Measurements from ENCODE around the gene TMEM119. TPM values are rescaled to one million over a fixed set of nuclear protein-coding genes. Genes with fewer than 3 reads are reported as not detected.

TMEM119 gene
- total and polyA plus RNA-seq, 2 of the 13 experiments (the other 11 are each of a cell fraction or from before 2014, with no cell fraction given) = not detected

DNA sequence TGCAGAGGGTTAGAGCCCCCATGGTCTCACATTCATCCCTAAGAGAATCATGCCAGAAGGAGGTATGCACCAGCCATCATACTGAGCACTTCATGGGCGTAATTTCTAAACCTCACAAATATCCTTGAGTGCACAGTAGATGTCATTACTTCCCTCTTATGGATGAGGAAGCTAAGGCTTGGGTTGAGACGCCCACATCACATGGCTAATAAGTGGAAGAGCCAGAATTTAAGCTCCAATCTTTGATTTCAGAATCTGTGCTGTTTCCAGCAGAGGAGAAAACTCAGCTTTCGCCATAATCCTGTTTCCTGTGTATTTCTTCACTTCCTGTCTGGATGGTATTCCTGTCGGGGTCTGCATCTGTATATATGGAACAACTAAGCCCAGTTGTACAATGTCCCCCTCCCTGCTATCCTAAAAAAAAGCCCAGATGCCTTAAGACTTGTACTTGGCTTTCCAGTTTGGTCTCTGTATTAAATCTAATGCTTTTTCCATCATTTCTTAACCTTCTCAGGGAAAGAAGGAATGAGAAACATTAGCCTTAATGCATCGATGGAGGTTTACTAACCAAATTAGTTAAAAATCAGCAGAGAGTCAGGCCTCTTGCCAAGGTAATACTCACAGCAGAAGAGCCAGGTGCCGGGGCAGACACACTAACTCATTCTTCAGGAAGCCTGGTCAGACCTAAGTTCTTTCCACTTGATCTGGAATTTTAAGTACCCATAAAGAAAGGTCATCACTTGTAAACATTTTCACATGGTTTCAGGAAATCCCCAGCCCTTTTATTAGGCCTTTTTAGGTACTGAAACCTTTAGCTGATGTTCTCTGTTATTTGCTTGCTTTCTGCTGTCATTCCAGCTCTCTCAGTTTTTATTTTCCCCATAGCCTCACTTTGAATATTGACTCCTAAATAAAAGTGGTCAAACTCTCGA is 30.2 kb downstream of the TMEM119 start:
- DNase-seq (ENCODE audit: low spot score) = no peak
- POLR2A ChIA-PET = no interaction called here
- Histone ChIP-seq H3K4me2 (ENCODE audit: low read depth, low read length) (no peak overlapping the region), H3K36me3 (replicated peaks in 1 of 2; ENCODE audit: control insufficient read depth in 1 of 2, insufficient read depth in 2 of 2, low read length in 2 of 2) (peaks cover 20 to 55% of the 10 kb centered on the region in 2 experiments), H3K27me3 (ENCODE audit: control insufficient read depth in 1 of 2, insufficient read depth in 2 of 2, low read length in 2 of 2) (no peaks in the 10 kb centered on the region; a peak in 2 of 5 replicates), H3K4me1 (ENCODE audit: insufficient read depth, low read length) (peaks cover 7% of the 10 kb centered on the region), H3K27ac (ENCODE audit: extremely low read length, insufficient read depth, low read length) (no peak overlapping the region), H2AFZ (ENCODE audit: low read length) (no peak overlapping the region), H3K9ac (ENCODE audit: insufficient read depth, low read depth, low read length) (no peak overlapping the region), H3K79me2 (ENCODE audit: insufficient read depth, low read length) (peaks cover 16% of the 10 kb centered on the region), H3K4me3 (replicated peaks in 1 of 3; ENCODE audit: insufficient read depth in 1 of 3, low read depth in 2 of 3, low read length in 3 of 3) (no peak overlapping the region), H3K9me3 (ENCODE audit: low read length) (no peaks in the 10 kb centered on the region), H4K20me1 (ENCODE audit: insufficient read depth, low read length) (no peaks in the 10 kb centered on the region; the same call in 1 of the 2 replicates)
- no TSS peak for BruUV-seq (replicated peaks)
- 94% methylated on average over 7 of the region's 7 CpGs for WGBS (ENCODE audit: low lambda C conversion rate)
- no peak for ATAC-seq
- intact Hi-C loops (cut with micrococcal nuclease; ENCODE audit: unreplicated experiment) = no loop called here
- FAIRE-seq = no peak
- CTCF ChIA-PET (ENCODE audit: low intra/inter-chr PET ratio, low total read pairs) = no interaction called here
- in situ Hi-C loops (cut with HindIII; ENCODE audit: extremely low pct_ligation_motif_present, low pct_unique_long_range_greater_than_20kb) = loop anchor here (5.0 to 10.0 kb wide), 2 partner anchors 50 to 237 kb away; no protein-coding TSS in a partner anchor
- TF ChIP-seq ZSCAN25 (CRISPR knock-in tag; IDR thresholded peaks at IDR 0.05) (no peak), IRF1 (CRISPR knock-in tag; IDR thresholded peaks at IDR 0.05; ENCODE audit: low read depth) (no peak), RFX1 (IDR thresholded peaks at IDR 0.05) (no peak), ELF1 (CRISPR knock-in tag; IDR thresholded peaks at IDR 0.05) (no peak), ZNF367 (CRISPR knock-in tag; IDR thresholded peaks at IDR 0.05; ENCODE audit: borderline replicate concordance) (no peak), FLYWCH1 (CRISPR knock-in tag; IDR thresholded peaks at IDR 0.05) (no peak), SMAD3 (CRISPR knock-in tag; IDR thresholded peaks at IDR 0.05) (no peak), MXI1 (IDR thresholded peaks at IDR 0.05; ENCODE audit: borderline replicate concordance, low read depth, low read length) (no peak), BATF2 (CRISPR knock-in tag; IDR thresholded peaks at IDR 0.05) (no peak), CENPX (CRISPR knock-in tag; IDR thresholded peaks at IDR 0.05) (no peak), CAMTA2 (CRISPR knock-in tag; IDR thresholded peaks at IDR 0.05; ENCODE audit: borderline replicate concordance) (no peak), GABPB1 (CRISPR knock-in tag; IDR thresholded peaks at IDR 0.05) (no peak), POLR2AphosphoS2 (IDR thresholded peaks at IDR 0.05; ENCODE audit: low read depth, low read length) (no peak), ZNF530 (CRISPR knock-in tag; IDR thresholded peaks at IDR 0.05; ENCODE audit: low read depth) (no peak), RBFOX2 (IDR thresholded peaks at IDR 0.05; ENCODE audit: low read depth, low read length) (no peak), ZNF225 (CRISPR knock-in tag; IDR thresholded peaks at IDR 0.05) (no peak), THAP8 (CRISPR knock-in tag; IDR thresholded peaks at IDR 0.05; ENCODE audit: borderline replicate concordance) (no peak)
- TF ChIP-seq, protein P1, sequence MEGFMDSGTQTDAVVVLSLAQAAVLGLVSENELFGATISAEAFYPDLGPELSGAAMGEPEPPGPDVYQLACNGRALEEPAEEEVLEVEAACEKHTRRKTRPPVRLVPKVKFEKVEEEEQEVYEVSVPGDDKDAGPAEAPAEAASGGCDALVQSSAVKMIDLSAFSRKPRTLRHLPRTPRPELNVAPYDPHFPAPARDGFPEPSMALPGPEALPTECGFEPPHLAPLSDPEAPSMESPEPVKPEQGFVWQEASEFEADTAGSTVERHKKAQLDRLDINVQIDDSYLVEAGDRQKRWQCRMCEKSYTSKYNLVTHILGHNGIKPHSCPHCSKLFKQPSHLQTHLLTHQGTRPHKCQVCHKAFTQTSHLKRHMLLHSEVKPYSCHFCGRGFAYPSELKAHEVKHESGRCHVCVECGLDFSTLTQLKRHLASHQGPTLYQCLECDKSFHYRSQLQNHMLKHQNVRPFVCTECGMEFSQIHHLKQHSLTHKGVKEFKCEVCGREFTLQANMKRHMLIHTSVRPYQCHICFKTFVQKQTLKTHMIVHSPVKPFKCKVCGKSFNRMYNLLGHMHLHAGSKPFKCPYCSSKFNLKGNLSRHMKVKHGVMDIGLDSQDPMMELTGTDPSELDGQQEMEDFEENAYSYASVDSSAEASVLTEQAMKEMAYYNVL (CRISPR knock-in tag; IDR thresholded peaks at IDR 0.05; ENCODE audit: borderline replicate concordance) = no peak
